Smooth muscle cell of trachea (primary cell): Measurements from ENCODE around the gene FBXL16. TPM values are rescaled to one million over a fixed set of nuclear protein-coding genes. Genes with fewer than 3 reads are reported as not detected.

Experiments
- total RNA-seq: library from RNA; depleted of rRNA; stranded (reverse); fragments of >200 nt; gene quantifications from 2 replicates; pipeline ENCODE4 v1.2.1, GENCODE V29; 2014

The FBXL16 gene
- total RNA-seq, 1 donor from 2014 or later = 0.29 TPM

Other genes with a start within 250 kb of the FBXL16 start
- 33.5 and 52.9 TPM in 2 replicates for gene CAPN15, start 178.1 kb downstream of the FBXL16 start, total RNA-seq
- gene PRR35, start 145.4 kb downstream of the FBXL16 start, total RNA-seq = not detected in 2 replicates
- gene NHLRC4, start 138.8 kb downstream of the FBXL16 start, total RNA-seq = 3.1 and 4.7 TPM in 2 replicates
- gene PIGQ, start 135.8 kb downstream of the FBXL16 start, total RNA-seq = 32.3 and 38.7 TPM in 2 replicates
- gene RAB40C, start 115.7 kb downstream of the FBXL16 start, total RNA-seq = 13.2 and 17.4 TPM in 2 replicates
- 0.29 and 0.50 TPM in 2 replicates for gene WFIKKN1, start 74.8 kb downstream of the FBXL16 start, total RNA-seq
- 91.2 and 122 TPM in 2 replicates for gene METTL26, start 69.5 kb downstream of the FBXL16 start, total RNA-seq
- 11.8 and 20.3 TPM in 2 replicates for gene MCRIP2, start 64.0 kb downstream of the FBXL16 start, total RNA-seq
- 9.4 and 16.3 TPM in 2 replicates for gene WDR90, start 56.4 kb downstream of the FBXL16 start, total RNA-seq
- 51.6 and 57.7 TPM in 2 replicates for gene RHOT2, start 37.7 kb downstream of the FBXL16 start, total RNA-seq
- 4.8 and 9.4 TPM in 2 replicates for gene RHBDL1, start 30.1 kb downstream of the FBXL16 start, total RNA-seq
- gene STUB1, start 25.4 kb downstream of the FBXL16 start, total RNA-seq = 126 and 174 TPM in 2 replicates
- gene JMJD8, start 21.5 kb downstream of the FBXL16 start, total RNA-seq = 31.0 and 55.1 TPM in 2 replicates
- gene WDR24, start 15.4 kb downstream of the FBXL16 start, total RNA-seq = 8.3 and 10.3 TPM in 2 replicates
- 57.7 and 136 TPM in 2 replicates for gene METRN, start 9.3 kb upstream of the FBXL16 start, total RNA-seq
- 31.3 and 37.1 TPM in 2 replicates for gene ANTKMT, start 15.3 kb upstream of the FBXL16 start, total RNA-seq
- gene CCDC78, start 20.6 kb upstream of the FBXL16 start, total RNA-seq = 1.6 and 3.8 TPM in 2 replicates
- 16.4 and 21.5 TPM in 2 replicates for gene HAGHL, start 21.3 kb upstream of the FBXL16 start, total RNA-seq
- 27.3 and 44.3 TPM in 2 replicates for gene CIAO3, start 35.2 kb upstream of the FBXL16 start, total RNA-seq
- 0.17 TPM in 1 of 2 replicates, not detected in the other for gene MSLN, start 54.9 kb upstream of the FBXL16 start, total RNA-seq
- gene RPUSD1, start 82.6 kb upstream of the FBXL16 start, total RNA-seq = 20.5 and 29.6 TPM in 2 replicates
- 6.9 and 18.3 TPM in 2 replicates for gene CHTF18, start 82.8 kb upstream of the FBXL16 start, total RNA-seq
- not detected in 2 replicates for gene GNG13, start 94.9 kb upstream of the FBXL16 start, total RNA-seq